Astrocyte (in vitro differentiated cells and primary cell): Measurements from ENCODE around the gene HYLS1.

Experiments used
- CTCF ChIP-seq: IDR thresholded peaks from 2 replicates; pipeline ENCODE4 v1.5.1; 2011; ENCODE audit warnings: low read depth, mild to moderate bottlenecking, inconsistent platforms, low read length, moderate library complexity; ENCODE audit not compliant: insufficient read depth
- EZH2 ChIP-seq: IDR thresholded peaks from 2 replicates; pipeline ENCODE4 v1.6.1; 2012; ENCODE audit warnings: mild to moderate bottlenecking, low read length, inconsistent platforms; ENCODE audit not compliant: insufficient read depth

- no peak for TF ChIP-seq CTCF
- no peak for TF ChIP-seq EZH2
Observed at GRCh38 chr11:125910226-125910849, 22.9 kb downstream of the HYLS1 start.
